Suppressor macrophage (primary cell): Measurements from ENCODE around the gene CAV3.

Experiments used
- DNase-seq, 4 experiments: peaks; one replicate each; pipeline ENCODE4 v3.0.0-alpha.2; 2020 to 2022

CAV3 gene

GRCh38 chr3:8762607-8763377, 29.2 kb downstream of the CAV3 start:
- no peak for DNase-seq

- DNase-seq = no peak
Measured at GRCh38 chr3:8764528-8764927, 30.9 kb downstream of the CAV3 start.

GRCh38 chr3:8765528-8765927, 31.9 kb downstream of the CAV3 start:
- no peak for DNase-seq

- no peak for DNase-seq
Measured at GRCh38 chr3:8766148-8766547, 32.5 kb downstream of the CAV3 start.

- no peak for DNase-seq
Measured at GRCh38 chr3:8767256-8767666, 33.7 kb downstream of the CAV3 start.

- DNase-seq = no peak
Measured at GRCh38 chr3:8767667-8768363, 34.2 kb downstream of the CAV3 start.

GRCh38 chr3:8768364-8769087, 34.9 kb downstream of the CAV3 start:
- no peak for DNase-seq

- peak; percentile 42 to 79 (median 64) for DNase-seq
Measured at GRCh38 chr3:8769088-8769822, 35.7 kb downstream of the CAV3 start, which contains the start of gene OXTR. Gene OXTR, minus strand, starts transcription at chr3:8769613. Its CDS starts 1,426 bp downstream, at chr3:8768187.

GRCh38 chr3:8773941-8774542, 40.4 kb downstream of the CAV3 start:
- no peak for DNase-seq

GRCh38 chr3:8775181-8775580, 41.6 kb downstream of the CAV3 start:
- no peak for DNase-seq

- DNase-seq = no peak
Measured at GRCh38 chr3:8775602-8776001, 42.0 kb downstream of the CAV3 start.

GRCh38 chr3:8776406-8776805, 42.8 kb downstream of the CAV3 start:
- DNase-seq = no peak

- no peak for DNase-seq
Measured at GRCh38 chr3:8777201-8777977, 43.8 kb downstream of the CAV3 start.

GRCh38 chr3:8777978-8778267, 44.3 kb downstream of the CAV3 start:
- no peak for DNase-seq

GRCh38 chr3:8778475-8778874, 44.9 kb downstream of the CAV3 start:
- no peak for DNase-seq

GRCh38 chr3:8780279-8780678, 46.7 kb downstream of the CAV3 start:
- peak in 3 of 4 experiments; percentile 6 to 33 (median 17) for DNase-seq

GRCh38 chr3:8784676-8785435, 51.3 kb downstream of the CAV3 start:
- DNase-seq = no peak

GRCh38 chr3:8790529-8790928, 56.9 kb downstream of the CAV3 start:
- DNase-seq = no peak

GRCh38 chr3:8793242-8793641, 59.6 kb downstream of the CAV3 start:
- no peak for DNase-seq

- no peak for DNase-seq
Measured at GRCh38 chr3:8794247-8794646, 60.6 kb downstream of the CAV3 start.
